Upper lobe of left lung (tissue), 6 donors: ENCODE results near the gene TENM4. TPM values are rescaled to one million over a fixed set of nuclear protein-coding genes. Genes with fewer than 3 reads are reported as not detected.

Experiments
- ATAC-seq, 2 donors: fragments of 200-7000 bp; cut with Tn5 transposase; one replicate each; pipeline ENCODE4 v1.9.1; 2022; ENCODE audit warnings: mild to moderate bottlenecking in 2 of 2, moderate library complexity in 2 of 2; ENCODE audit not compliant: low FRiP score in 2 of 2
- DNase-seq, 2 donors: peaks; one replicate each; pipeline ENCODE4 v3.0.0-alpha.2; 2019 to 2020
- H3K27ac ChIP-seq, 4 donors: fragments of 200-600 bp; sonication (generic); one replicate each; pipeline ENCODE4 v1.5.1; 2016 to 2019
- H3K27me3 ChIP-seq, 4 donors: fragments of 200-600 bp; sonication (generic); one replicate each; pipeline ENCODE4 v1.5.1; 2017 to 2019
- H3K36me3 ChIP-seq, 4 donors: fragments of 200-600 bp; sonication (generic); one replicate each; pipeline ENCODE4 v1.5.1; 2016 to 2019
- H3K4me1 ChIP-seq, 4 donors: fragments of 200-600 bp; sonication (generic); one replicate each; pipeline ENCODE4 v1.5.1; 2018 to 2019
- H3K4me3 ChIP-seq, 4 donors: fragments of 200-600 bp; sonication (generic); one replicate each; pipeline ENCODE4 v1.5.1; 2017 to 2019; ENCODE audit warnings: mild to moderate bottlenecking in 2 of 4, moderate library complexity in 1 of 4
- H3K9me3 ChIP-seq, 4 donors: fragments of 200-600 bp; sonication (generic); one replicate each; pipeline ENCODE4 v1.5.1; 2018 to 2019
- EP300 ChIP-seq, 4 donors: sonication (generic); formaldehyde crosslinking; IDR thresholded peaks; one replicate each; pipeline ENCODE4 v1.5.1; 2017; ENCODE audit warnings: antibody characterized with exemption in 4 of 4, control low read depth in 2 of 4
- POLR2A ChIP-seq, 4 donors: fragments of 450-650 bp; IDR thresholded peaks; one replicate each; pipeline ENCODE4 v1.5.1; 2016 to 2017; ENCODE audit warnings: antibody characterized with exemption in 4 of 4, mild to moderate bottlenecking in 2 of 4
- POLR2AphosphoS5 ChIP-seq, 2 donors: sonication (generic); formaldehyde crosslinking; IDR thresholded peaks; one replicate each; pipeline ENCODE4 v1.5.1; 2017; ENCODE audit warnings: antibody characterized with exemption in 2 of 2
- WGBS, 2 donors: methylation state at CpG; one replicate each; pipeline ENCODE4 v1.1.5; 2017 to 2018; 5-methylcytosine and 5-hydroxymethylcytosine counted together
- total RNA-seq, 6 donors: library from RNA; depleted of rRNA in 4 of 6; stranded (reverse); fragments of >200 nt in 4 of 6; gene quantifications; one replicate each; pipeline versions ENCODE4 v1.1.0 to v1.2.1, GENCODE V29; 2016 to 2021
- TF ChIP-seq, protein P1 (sequence below), 6 experiments: fragments of 450-650 bp in 4 of 6; fragments of 200-600 bp in 2 of 6; sonication (generic) in 2 of 6; IDR thresholded peaks; one replicate each; pipeline ENCODE4 v1.5.1; 2016 to 2019; ENCODE audit warnings: antibody characterized with exemption in 6 of 6
- donor health status: DM: no; HTN: no; CAD: no; lungs with moderate emphysema.
- donor health status: DM: no; HTN: yes; CAD: no; lungs with severe emphysema.

TENM4 gene
- total RNA-seq, 6 donors from 2014 or later, result 0.11 to 20.0 (median 3.7) TPM

DNA sequence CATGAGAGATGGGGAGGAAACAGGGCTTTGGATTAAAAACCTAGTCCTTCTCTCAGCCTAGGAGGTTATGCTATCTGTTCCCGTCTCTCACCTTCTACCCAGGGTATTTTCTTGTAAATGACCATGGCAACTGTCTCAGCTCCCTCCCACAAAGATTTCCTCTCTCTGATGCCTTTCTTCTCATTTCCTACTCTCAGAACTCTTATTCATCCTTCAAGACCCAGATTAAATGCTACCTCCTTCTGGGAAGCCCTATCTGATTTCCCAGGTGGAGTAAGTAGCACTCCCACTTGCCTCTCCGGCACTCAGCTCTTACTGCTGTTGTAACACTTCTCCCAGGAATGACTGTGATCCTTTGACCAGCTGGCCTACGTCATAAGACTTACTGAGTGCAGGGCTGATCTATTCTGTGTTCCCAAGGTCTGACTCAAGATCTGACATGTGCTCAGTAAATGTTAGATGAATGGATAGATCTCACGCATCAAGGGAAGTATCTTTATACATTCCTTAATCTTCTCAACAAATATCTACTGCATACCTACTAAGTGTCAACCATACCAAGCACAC, 175.0 kb downstream of the TENM4 start:
- 72 to 82% methylated on average over 3 to 4 of the region's 4 CpGs for WGBS, 2 donors
- Histone ChIP-seq H3K27me3 (no peaks in the 10 kb centered on the region), H3K4me3 (no peak overlapping the region), H3K27ac (no peak overlapping the region), H3K4me1 (no peaks in the 10 kb centered on the region), H3K9me3 (no peaks in the 10 kb centered on the region), H3K36me3 (no peaks in the 10 kb centered on the region)
- DNase-seq, result no peak
- no peak for TF ChIP-seq POLR2A (IDR thresholded peaks at IDR 0.05)
- TF ChIP-seq POLR2AphosphoS5 (IDR thresholded peaks at IDR 0.05), result no peak
- no peak for ATAC-seq

DNA sequence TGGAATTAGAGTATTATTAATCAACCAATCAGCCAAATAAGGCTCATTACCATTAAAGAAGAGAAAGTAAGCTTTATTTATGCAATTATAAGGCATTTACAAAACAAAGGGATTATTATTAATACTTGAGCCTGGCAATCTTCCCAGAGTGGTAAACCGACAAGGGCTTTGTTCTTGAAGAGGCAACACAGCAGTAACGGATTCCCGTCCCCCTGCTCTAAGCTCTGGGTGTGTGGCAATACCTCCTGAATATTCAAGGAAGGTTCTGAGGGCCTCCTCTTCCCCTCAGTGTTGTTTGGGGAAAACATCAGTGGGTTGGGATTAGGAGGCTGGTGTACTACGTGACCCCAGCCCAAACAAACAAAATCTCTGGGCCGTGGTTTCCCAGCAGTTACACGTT, 176.5 kb downstream of the TENM4 start:
- no peaks in the 10 kb centered on the region for H3K9me3 ChIP-seq
- DNase-seq (no peak), ATAC-seq (no peak)
- 72 to 78% methylated on average over 6 of the region's 6 CpGs for WGBS, 2 donors
- TF ChIP-seq POLR2A (IDR thresholded peaks at IDR 0.05) (no peak), EP300 (IDR thresholded peaks at IDR 0.05) (no peak), POLR2AphosphoS5 (IDR thresholded peaks at IDR 0.05) (no peak)
- TF ChIP-seq, protein P1, sequence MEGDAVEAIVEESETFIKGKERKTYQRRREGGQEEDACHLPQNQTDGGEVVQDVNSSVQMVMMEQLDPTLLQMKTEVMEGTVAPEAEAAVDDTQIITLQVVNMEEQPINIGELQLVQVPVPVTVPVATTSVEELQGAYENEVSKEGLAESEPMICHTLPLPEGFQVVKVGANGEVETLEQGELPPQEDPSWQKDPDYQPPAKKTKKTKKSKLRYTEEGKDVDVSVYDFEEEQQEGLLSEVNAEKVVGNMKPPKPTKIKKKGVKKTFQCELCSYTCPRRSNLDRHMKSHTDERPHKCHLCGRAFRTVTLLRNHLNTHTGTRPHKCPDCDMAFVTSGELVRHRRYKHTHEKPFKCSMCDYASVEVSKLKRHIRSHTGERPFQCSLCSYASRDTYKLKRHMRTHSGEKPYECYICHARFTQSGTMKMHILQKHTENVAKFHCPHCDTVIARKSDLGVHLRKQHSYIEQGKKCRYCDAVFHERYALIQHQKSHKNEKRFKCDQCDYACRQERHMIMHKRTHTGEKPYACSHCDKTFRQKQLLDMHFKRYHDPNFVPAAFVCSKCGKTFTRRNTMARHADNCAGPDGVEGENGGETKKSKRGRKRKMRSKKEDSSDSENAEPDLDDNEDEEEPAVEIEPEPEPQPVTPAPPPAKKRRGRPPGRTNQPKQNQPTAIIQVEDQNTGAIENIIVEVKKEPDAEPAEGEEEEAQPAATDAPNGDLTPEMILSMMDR (IDR thresholded peaks at IDR 0.05), result no peak
- H3K4me1 ChIP-seq, result no peaks in the 10 kb centered on the region
- H3K27ac ChIP-seq, result no peak overlapping the region
- no peak overlapping the region for H3K4me3 ChIP-seq
- H3K27me3 ChIP-seq, result no peaks in the 10 kb centered on the region
- H3K36me3 ChIP-seq, result no peaks in the 10 kb centered on the region

DNA sequence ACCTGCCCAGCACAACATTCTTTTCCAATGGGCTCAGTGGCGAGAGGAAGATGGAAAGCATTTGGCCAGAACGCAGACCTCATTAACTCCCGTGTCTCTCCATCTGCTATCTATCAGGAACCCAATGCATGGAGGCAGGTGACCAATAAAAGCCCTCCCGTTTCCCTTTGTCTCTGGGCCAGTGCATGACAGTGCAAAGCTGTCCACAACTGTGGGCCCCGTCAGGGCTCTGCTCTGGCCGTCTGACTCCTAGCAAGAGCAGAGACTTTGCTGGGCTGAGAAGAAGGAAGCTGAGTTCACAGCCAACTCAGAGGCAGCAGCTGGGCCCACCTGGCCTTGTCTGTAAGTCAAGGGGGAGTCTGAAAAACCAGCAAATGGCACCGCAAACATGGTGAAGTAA, 177.8 kb downstream of the TENM4 start:
- H3K9me3 ChIP-seq, result no peaks in the 10 kb centered on the region
- no peak overlapping the region for H3K4me3 ChIP-seq
- DNase-seq (no peak), ATAC-seq (peak in 1 of 2 donors; percentile 31)
- no peaks in the 10 kb centered on the region for H3K36me3 ChIP-seq
- no peaks in the 10 kb centered on the region for H3K4me1 ChIP-seq
- WGBS, 2 donors, result 55 to 72% methylated on average over 7 of the region's 7 CpGs
- TF ChIP-seq, protein P1 (IDR thresholded peaks at IDR 0.05), result no peak
- TF ChIP-seq POLR2A (IDR thresholded peaks at IDR 0.05), result no peak
- no peaks in the 10 kb centered on the region for H3K27me3 ChIP-seq
- H3K27ac ChIP-seq, result no peak overlapping the region

DNA sequence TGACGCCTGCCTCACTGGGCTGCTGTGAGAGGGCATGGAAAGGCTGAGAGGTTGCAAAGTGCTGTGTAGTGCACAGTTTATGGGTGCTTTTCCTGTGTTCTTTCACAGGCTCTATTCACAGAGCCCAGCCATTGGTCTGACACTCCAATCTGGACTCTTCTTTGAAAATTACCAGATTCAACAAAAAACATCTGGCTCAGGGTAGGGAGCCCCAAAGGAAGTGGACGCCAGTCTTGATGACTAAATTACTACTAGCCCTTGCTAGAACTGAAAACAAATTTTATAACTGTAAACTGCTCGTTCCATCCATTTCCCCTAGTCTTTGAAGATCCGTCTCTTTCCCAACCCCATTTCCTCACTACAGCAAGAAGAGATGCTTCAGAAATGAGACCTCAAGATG, 178.6 kb downstream of the TENM4 start:
- Histone ChIP-seq H3K27ac (no peak overlapping the region), H3K9me3 (no peaks in the 10 kb centered on the region), H3K4me1 (no peaks in the 10 kb centered on the region), H3K36me3 (no peaks in the 10 kb centered on the region), H3K4me3 (no peak overlapping the region), H3K27me3 (no peaks in the 10 kb centered on the region)
- no peak for ATAC-seq
- DNase-seq, result no peak
- TF ChIP-seq, protein P1 (IDR thresholded peaks at IDR 0.05), result no peak
- no peak for TF ChIP-seq POLR2A (IDR thresholded peaks at IDR 0.05)
- 41 to 46% methylated on average over 4 of the region's 4 CpGs for WGBS, 2 donors

DNA sequence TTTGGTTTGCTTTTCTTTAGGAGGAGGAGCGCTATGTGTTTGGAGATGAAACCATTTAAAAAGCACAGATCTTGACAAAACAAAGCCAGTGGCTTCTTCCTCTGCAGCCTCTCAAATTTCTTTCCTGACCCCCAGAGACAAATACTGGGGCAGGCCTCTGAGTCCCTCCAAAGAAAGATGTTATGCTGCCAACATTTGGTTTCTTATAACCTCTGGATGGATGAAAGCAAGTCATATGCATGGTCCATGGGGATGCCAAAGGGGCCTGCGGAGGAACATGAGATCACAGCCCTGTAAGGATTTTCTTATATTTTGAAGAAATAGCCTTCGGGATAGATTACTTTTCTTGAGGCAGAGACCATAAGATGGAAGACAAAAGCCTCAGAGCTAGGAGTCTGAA, 179.1 kb downstream of the TENM4 start:
- Histone ChIP-seq H3K9me3 (no peaks in the 10 kb centered on the region), H3K4me1 (no peaks in the 10 kb centered on the region), H3K4me3 (no peak overlapping the region), H3K27ac (no peak overlapping the region), H3K27me3 (no peaks in the 10 kb centered on the region), H3K36me3 (no peaks in the 10 kb centered on the region)
- 95 to 100% methylated on average over 3 of the region's 3 CpGs for WGBS, 2 donors
- ATAC-seq, result no peak
- TF ChIP-seq, protein P1 (IDR thresholded peaks at IDR 0.05), result no peak
- no peak for TF ChIP-seq POLR2AphosphoS5 (IDR thresholded peaks at IDR 0.05)
- TF ChIP-seq EP300 (IDR thresholded peaks at IDR 0.05), result no peak
- no peak for TF ChIP-seq POLR2A (IDR thresholded peaks at IDR 0.05)
- no peak for DNase-seq
